Osteocyte (in vitro differentiated cells): ENCODE measurements around the gene GRID1. TPM values are rescaled to one million over a fixed set of nuclear protein-coding genes. Genes with fewer than 3 reads are reported as not detected.

Source experiments
- DNase-seq: peaks from one replicate; pipeline ENCODE4 v3.0.0; 2021; ENCODE audit warnings: mixed read lengths; ENCODE audit not compliant: unreplicated experiment; ENCODE audit errors: extremely low spot score
- H3K27ac Mint-ChIP-seq: one replicate; pipeline ENCODE4 v1.8.0; 2021; ENCODE audit warnings: mild to moderate bottlenecking, mixed read lengths; ENCODE audit not compliant: unreplicated experiment
- H3K27me3 Mint-ChIP-seq: one replicate; pipeline ENCODE4 v1.8.0; 2021; ENCODE audit warnings: mixed read lengths; ENCODE audit not compliant: unreplicated experiment
- H3K36me3 Mint-ChIP-seq: one replicate; pipeline ENCODE4 v1.8.0; 2021; ENCODE audit warnings: mixed read lengths; ENCODE audit not compliant: unreplicated experiment
- H3K4me1 Mint-ChIP-seq: one replicate; pipeline ENCODE4 v1.8.0; 2021; ENCODE audit warnings: mixed read lengths; ENCODE audit not compliant: unreplicated experiment
- H3K4me3 Mint-ChIP-seq: one replicate; pipeline ENCODE4 v1.8.0; 2021; ENCODE audit warnings: mild to moderate bottlenecking, moderate library complexity, mixed read lengths; ENCODE audit not compliant: unreplicated experiment
- H3K9me3 Mint-ChIP-seq: one replicate; pipeline ENCODE4 v1.8.0; 2021; ENCODE audit warnings: mixed read lengths; ENCODE audit not compliant: unreplicated experiment
- CTCF ChIP-seq: fragments of 200-600 bp; sonication (generic); IDR thresholded peaks from 2 replicates; pipeline ENCODE4 v1.5.0; 2021; ENCODE audit warnings: antibody characterized with exemption, mild to moderate bottlenecking, moderate library complexity
- total RNA-seq: library from RNA; stranded (reverse); gene quantifications from 2 replicates; pipeline ENCODE4 v1.2.1, GENCODE V29; 2021

The GRID1 gene
- total RNA-seq, 1 donor from 2014 or later: 0.11 TPM

GRCh38 chr10:86345296-86345858 is 21.2 kb downstream of the GRID1 start:
- DNase-seq: no peak
- no peak for TF ChIP-seq CTCF
- H3K27me3 Mint-ChIP-seq: peaks cover 11% of the 10 kb centered on the region
- H3K4me1 Mint-ChIP-seq: peaks cover 10% of the 10 kb centered on the region
- no peak overlapping the region for H3K4me3 Mint-ChIP-seq
- no peaks in the 10 kb centered on the region for H3K9me3 Mint-ChIP-seq
- no peak overlapping the region for H3K27ac Mint-ChIP-seq
- no peaks in the 10 kb centered on the region for H3K36me3 Mint-ChIP-seq

- no peak for DNase-seq
- no peak overlapping the region for H3K4me3 Mint-ChIP-seq
- TF ChIP-seq CTCF: no peak
- no peaks in the 10 kb centered on the region for H3K9me3 Mint-ChIP-seq
- H3K27ac Mint-ChIP-seq: no peak overlapping the region
- H3K36me3 Mint-ChIP-seq: no peaks in the 10 kb centered on the region
- H3K4me1 Mint-ChIP-seq: peaks cover 10% of the 10 kb centered on the region
- peaks cover 5% of the 10 kb centered on the region for H3K27me3 Mint-ChIP-seq
Observed at GRCh38 chr10:86344714-86345161, 21.9 kb downstream of the GRID1 start.

GRCh38 chr10:86344281-86344680 is 22.3 kb downstream of the GRID1 start:
- peaks cover 10% of the 10 kb centered on the region for H3K4me1 Mint-ChIP-seq
- H3K27me3 Mint-ChIP-seq: peaks cover under 1% of the 10 kb centered on the region
- no peak for TF ChIP-seq CTCF
- H3K36me3 Mint-ChIP-seq: no peaks in the 10 kb centered on the region
- no peak overlapping the region for H3K27ac Mint-ChIP-seq
- H3K9me3 Mint-ChIP-seq: no peaks in the 10 kb centered on the region
- no peak for DNase-seq
- no peak overlapping the region for H3K4me3 Mint-ChIP-seq

GRCh38 chr10:86343761-86344160 is 22.8 kb downstream of the GRID1 start:
- TF ChIP-seq CTCF: no peak
- Mint-ChIP-seq H3K27me3 (no peaks in the 10 kb centered on the region), H3K4me1 (peaks cover 10% of the 10 kb centered on the region), H3K36me3 (no peaks in the 10 kb centered on the region), H3K27ac (no peak overlapping the region), H3K4me3 (no peak overlapping the region), H3K9me3 (no peaks in the 10 kb centered on the region)
- DNase-seq: no peak

GRCh38 chr10:86342111-86342863 is 24.3 kb downstream of the GRID1 start:
- no peak for TF ChIP-seq CTCF
- Mint-ChIP-seq H3K27ac (no peak overlapping the region), H3K4me1 (peaks cover 9% of the 10 kb centered on the region), H3K36me3 (no peaks in the 10 kb centered on the region), H3K9me3 (no peaks in the 10 kb centered on the region), H3K4me3 (no peak overlapping the region), H3K27me3 (no peaks in the 10 kb centered on the region)
- DNase-seq: no peak
